NCI-H1436 treated with DMSO at 0.1 percent for 48 hours (cell line): ENCODE measurements around the gene TAB3.

Experiments
- DNase-seq: peaks from one replicate; lab custom pipeline; 2025; lab: John Stamatoyannopoulos, UW

Gene TAB3

DNA sequence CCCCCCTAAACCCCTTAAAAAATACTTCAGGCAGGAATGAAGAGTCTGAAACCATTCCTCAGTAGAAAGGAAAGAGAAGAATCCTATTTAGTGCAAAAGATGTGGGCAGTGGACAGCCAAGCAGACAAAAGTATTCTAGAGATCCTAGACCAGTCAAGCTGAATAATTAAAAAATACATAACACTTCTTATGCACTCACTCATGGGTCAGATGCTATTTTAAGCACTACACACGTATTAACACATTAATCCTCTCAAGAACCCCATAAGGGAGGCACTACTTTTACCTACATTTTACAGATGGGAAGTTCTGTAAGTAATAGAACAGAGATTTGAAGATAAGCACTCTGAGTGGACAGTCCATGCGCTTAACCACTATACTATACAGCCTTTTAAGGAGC is 5.9 kb downstream of the TAB3 start:
- DNase-seq, result no peak

DNA sequence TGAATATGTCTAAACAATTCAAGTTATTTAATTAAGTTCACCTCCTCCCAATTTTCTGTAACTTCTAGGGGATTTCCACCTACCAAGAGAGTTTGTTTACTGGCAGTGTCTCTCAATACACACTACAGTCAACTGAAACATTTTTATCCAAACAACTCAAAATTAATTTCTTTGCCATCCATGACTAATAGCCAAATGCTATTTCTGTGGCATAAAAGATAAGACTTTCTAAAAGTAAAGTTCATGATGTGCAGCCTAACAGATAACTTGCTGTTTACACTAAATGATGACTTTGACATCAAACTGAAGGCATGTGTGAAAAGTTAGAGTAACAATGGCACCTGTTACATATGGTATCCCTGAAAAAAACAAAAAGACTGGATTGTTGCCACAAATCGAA is 7.3 kb downstream of the TAB3 start:
- no peak for DNase-seq

DNA sequence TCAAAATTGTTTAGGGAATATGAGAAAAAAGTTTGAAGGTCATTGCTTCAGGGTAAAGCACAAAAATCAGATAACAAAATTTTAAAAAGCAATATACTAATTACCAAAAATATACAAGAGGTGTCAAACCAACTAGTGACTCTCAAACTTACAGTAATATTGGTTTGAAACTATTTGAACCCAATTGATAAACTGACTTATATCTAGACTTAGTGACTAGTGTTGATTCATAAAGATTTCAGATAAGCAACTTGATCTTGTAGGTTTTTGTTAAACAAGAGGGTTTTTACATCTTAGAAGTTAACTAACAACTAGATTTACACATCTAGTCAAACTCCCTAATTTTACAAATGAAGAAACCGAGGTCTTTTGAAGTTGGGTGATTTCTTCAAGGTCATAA is 7.7 kb downstream of the TAB3 start:
- DNase-seq, result no peak

DNA sequence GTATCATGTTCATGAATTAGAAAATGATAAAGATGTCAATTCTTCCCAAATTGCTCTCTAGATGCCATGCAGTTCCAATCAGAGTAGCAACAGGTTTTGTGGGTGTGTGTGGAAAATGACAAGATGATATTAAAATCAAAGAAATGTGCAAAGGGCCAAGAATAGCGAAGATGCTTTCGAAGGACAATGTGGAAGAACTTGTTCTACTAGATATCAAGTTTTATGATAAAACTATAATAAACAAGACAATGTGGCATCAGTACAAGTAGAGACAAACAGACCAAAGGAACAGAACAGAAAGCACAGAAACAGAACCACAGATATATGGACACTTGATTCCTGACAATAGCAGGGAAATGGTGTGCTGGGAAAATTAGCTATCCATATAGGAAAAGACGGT is 9.0 kb downstream of the TAB3 start:
- no peak for DNase-seq

DNA sequence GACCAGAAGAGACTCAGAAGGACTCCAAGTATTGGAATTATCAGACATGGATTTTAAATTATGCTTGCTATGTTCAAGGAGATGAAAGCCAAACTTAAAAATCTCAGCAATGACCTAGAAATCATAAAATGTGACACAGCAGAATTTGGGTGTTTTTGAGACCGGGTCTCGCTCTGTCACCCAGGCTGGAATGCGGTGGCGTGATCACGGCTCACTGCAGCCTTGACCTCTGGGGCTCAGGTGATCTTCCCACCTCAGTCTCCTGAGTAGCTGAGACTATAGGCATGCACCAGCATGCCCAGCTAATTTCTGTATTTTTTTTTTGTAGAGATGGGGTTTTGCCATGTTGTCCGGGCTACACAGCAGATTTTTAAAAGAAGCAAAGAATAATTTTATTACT is 12.7 kb downstream of the TAB3 start:
- no peak for DNase-seq

DNA sequence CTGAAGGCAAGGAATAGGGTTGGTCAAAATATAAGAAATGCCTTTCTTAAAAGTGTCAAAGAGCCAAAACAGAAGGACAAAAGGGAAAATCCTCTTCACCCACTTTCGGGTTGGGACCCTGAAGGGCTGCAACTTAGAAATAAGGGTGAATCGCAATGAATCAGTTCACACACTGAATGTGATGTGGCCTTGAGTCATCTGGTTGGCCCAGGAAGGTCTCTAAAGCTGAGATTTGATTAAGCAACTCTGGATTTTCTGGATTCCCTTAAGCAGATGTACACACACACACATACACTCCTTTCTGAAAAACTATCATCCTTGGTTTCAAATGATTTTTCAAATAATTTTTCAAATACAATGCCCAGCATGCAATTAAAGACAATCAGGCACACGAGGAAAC is 13.1 kb downstream of the TAB3 start:
- no peak for DNase-seq

DNA sequence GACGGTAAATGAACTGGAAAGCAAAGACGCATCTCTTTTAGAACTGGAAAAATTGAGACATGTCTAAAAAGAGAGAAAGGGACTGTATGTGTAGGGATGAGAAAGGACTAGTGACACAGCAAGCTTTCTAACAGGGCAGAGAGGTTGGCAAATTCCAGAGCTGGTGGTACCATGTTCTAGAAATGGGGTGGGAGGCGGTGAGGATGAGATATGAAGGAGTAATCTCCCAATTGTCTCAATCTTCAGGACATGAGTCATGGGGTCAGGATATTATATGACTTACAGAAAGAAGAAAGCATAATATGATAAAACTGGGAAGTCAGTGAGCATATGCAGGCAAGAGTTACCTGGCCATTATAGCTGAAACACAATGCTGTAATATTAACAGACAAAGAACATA is 14.2 kb downstream of the TAB3 start:
- no peak for DNase-seq

DNA sequence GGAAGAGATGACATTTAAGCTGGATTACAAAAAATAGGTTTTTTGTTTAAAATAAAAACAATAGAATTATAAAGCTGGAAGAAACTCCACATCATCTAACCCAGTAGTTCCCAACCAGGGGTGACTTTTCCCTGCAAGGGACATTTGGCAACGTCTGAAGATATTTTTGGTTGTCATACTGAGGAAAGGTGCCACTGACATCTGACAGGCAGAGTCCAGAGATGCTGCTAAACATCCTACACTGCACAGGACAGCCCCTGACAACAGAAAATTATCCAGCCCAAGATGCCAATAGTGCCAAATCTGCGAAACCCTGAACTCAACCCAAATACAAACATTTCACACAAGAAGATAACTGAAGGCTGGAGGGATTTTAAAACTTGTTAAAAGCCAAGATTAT is 18.5 kb downstream of the TAB3 start:
- no peak for DNase-seq

DNA sequence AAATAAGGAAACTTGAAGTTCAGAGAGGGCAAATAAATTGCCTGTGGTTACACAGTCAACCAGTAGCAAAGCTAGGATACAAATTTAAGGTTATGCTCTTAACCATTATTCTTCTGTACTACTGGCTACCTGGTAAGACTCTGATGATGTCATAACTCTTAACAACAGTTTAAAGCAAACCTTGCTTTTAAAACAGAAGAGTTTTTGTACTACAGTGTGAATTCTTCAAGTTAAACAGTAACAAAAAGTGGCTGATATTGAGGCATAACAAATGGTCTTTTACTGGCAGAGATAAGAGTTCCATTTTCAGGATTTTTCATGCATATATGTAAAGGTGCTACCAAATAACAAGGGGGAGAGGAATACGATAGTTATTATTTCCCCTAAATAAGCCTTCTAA is 23.4 kb downstream of the TAB3 start:
- no peak for DNase-seq

DNA sequence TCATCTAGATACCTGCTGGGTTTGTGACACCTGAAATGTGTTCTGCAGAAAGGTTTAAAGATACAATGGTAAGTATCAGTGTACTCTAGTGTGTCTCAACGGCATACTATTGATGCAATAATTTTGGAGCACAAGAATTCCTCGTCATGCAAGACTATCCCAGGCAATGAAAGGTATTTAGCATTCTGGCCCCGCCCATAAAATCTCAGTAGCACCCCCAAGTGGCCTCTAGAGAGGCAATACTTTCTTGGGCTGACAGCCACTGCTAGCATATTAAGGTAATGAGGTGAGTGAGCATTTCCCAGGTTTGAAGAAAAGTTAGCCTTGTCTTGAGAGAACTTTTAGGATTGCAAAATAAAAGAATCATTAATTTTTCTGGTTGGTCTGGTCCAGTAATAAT is 24.0 kb downstream of the TAB3 start:
- DNase-seq, result no peak

DNA sequence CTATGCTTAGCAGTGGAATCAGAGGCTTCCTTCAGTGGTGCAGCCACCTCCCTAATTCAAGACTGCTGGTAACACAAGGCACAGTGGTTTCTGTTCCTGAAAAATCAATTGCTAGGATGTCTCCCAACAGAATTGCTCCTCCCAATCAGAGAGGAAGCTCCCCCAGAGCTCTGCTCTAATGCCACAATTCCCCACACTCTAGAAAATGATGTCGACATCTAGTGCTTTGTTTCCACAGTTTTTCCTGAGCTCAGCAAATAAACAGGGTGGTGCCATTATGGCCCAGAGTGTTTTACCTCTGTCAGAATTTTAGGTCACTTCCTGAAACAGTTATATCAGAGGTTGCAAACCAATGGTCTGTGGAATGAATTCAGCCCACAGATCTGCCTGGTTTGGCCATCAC is 24.7 kb downstream of the TAB3 start:
- no peak for DNase-seq

DNA sequence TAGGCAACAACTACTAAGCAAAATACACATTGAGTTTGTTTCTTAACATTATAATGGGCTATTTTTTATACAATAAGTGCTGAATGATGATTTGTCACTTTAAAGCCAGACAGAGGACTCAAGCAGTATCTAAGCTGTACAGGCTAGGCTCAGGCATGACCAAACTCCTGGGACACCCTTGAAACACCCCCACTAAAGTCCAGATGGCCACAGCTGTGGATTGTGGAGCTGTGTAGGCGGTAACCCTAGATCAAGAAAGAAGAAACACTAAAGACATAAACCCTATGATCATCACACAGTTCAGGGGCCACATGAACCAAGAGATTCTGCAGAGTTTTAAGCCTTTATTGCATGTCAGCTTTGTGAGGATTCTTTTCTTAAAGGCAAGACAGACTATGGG is 25.1 kb downstream of the TAB3 start:
- no peak for DNase-seq

DNA sequence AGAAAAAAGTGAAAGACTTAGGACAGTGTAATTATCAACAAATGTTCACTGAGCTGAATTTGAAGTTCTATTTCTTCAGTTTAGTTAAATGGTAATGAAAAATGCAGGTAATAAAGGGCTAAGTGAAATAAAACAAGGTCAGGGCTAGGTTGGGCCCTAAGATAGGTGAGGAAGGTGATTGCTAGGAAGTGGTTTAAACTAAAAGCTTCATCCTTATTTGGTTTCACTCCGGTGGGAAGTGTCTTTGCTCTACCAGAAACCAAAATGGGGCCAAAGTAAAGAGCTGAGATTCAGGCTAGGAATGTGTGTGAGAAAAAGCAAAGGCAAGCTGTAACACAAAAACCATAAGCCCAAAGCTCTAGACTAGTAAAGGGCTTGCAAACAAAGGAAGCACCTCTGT is 31.0 kb downstream of the TAB3 start:
- DNase-seq, result no peak

DNA sequence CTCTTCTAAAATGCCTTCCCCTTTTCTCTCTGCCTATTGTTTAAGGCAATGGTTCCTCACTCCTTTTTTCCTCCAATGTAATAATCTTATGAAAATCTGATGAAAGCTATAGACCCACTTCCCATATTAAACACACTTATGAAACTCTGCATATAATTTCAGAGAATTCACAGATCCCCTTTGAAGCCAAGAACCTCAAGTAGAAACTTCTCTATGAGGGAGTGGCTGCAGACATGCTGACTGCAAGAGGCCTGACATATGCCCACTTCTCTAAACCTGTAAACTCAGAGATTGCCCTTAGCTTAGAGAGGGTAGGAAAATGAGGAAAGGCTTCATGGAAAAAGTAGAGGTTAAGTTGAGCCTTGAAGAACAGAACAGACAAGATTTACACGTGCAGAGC is 37.6 kb downstream of the TAB3 start:
- DNase-seq, result no peak

DNA sequence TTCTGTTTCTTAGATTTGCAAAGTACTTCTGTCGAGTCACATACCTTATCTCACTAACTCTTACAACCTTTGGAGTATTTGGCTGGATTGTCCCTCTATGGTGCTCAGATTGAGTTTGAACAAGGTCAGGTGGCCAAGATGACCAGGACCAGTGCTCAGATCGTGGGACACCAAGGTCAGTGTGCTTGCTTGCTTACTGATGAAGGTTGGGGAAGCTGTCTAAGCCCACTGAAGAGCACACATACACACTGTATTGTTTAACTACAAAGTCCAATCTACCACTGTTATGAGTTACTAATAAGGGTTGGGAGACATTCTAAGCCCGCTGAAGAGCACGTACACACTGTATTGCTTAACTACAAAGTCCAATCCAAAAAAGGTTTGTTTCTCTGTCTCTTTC is 53.7 kb downstream of the TAB3 start:
- DNase-seq, result no peak

DNA sequence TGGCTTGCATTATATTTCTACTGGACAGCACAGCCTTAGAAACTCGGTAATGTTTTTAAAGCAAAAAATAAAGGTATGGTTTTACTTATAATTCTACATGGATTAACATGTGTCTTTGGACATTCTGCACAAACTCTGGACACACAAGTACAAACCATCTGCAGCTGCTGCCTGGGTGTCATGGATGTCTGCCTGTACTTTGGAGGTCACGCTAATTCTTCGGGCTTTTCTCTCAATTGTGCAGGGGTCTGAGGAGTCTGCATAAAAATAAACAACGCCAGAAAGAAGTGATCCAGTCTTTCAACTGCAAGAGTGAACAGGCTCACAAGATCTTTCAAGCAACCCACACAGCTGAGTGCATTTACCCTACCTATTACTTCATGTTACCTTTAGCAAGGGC is 55.2 kb downstream of the TAB3 start:
- DNase-seq, result no peak

DNA sequence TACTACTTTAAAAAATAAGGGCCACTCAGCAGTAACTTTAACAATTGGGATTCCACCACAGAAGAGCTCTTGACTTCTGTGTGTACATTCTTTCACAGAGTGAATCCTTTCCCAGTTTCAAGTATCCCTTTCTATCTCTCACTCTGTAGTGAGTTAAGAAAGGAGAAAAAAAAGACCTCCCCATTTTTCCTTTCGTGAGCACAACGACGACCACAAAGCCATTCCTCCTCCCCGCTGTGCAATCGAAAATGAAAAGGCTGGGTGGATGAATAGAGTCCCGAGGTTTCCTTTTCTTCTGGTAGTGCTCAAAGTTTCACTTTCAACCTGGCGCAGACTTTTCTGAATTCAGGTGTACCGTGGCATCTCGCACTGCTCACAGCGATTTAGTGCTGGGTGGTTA is 58.0 kb downstream of the TAB3 start:
- no peak for DNase-seq

DNA sequence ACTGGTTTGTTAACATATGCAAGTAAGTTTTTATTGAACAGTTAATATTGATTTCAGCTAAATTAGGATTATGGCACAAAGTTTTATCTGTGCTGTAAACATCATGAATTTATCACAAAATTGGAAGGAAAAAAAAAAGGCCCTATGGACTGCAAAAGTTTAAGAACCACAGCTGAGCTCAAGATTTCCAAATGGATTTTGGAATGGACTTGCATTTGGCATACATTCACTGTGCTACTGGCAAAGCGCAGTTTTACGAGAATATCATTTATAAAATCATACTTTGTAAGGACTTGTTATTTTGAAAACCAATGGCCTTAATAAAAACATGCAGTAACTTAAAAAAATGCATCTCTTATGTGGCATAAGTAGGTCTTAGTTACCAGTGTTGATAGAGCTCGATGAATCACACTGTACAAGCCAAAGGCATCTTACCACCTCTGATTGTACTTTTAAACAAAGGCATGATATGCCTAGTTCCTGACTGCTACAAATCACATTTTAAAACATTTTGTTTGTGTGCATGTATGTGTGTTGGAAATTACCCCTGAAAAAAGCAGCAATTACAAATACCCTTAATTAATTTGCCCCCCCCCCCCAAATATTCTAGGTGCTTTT is 58.6 kb downstream of the TAB3 start:
- DNase-seq, result no peak

DNA sequence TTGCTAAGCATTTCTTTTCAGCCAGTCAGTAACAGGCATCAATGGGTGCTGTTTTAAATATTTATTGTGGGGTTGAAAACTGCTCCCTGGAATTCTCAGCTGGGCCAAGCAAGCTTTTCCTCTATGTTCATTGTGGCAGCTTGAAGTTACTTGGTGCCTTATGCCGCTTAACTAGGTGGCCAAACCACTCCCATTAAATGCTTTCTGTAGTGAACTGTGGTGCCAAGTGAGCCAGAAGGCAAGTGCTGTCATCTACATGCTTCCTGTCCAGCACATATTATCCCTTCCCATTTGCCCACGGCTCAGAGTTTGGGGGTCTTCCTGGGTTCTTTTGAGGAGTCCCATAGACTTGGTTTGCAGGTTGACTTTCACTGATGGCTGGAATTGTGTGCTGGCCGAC is 64.8 kb downstream of the TAB3 start:
- no peak for DNase-seq

DNA sequence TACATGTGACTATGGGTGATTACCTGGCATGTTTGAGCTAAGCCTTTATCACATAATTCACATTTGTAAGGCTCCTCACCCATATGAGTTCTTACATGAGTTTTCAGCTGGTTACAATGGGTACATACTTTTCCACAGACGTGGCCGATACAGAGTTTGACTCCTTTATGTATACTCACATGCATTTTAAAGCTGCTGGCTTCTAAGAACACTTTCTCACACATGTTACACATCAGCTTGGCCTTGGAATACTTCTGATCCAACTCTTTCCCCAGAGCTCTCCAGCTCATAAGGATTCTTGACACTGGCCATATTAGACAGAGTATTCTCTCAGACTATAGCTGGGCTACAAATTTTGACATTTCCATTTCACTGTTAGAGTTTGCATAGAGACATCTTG is 66.3 kb downstream of the TAB3 start:
- no peak for DNase-seq

DNA sequence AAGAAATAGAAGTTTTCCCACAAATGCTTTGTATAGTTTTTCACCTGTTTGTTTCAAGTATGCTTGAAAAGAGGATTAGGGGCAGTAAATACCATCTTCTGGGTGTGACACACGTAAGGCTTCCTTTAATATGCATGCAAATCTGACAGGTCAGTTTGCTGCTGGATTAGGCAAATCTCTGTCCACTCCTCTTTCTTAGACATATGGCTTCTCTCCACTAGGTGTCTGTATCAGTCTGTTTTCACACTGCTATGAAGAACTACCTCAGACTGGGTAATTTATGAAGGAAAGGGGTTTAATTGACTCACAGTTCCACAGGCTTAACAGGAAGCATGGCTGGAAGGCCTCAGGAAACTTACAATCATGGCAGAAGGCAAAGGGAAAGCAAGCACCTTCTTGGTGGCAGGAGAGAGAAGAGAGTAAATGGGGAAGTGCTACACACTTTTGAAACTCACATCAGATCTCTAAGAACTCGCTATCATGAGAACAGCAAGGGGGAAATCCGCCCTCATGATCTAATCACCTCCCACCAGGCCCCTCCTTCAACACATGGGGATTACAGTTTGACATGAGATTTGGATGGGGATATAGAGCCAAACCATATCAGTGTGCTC is 66.9 kb downstream of the TAB3 start:
- no peak for DNase-seq

DNA sequence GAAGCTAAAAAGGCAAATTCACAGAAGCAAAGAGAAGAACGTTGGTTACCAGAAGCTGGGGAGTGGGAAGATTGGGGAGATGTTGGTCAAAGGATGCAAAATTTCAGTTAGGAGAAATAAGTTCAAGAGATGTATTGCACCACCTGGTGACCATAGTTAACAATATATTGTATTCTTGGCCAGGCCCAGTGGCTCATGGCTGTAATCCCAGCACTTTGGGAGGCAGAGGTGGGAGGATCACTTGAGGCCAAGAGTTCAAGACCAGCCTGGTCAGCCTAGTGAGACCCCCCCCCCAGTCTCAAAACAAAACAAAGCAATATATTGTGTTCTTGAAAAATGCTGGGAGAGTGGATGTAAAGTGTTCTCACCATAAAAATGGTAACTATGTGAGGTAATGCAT is 67.9 kb downstream of the TAB3 start:
- no peak for DNase-seq

DNA sequence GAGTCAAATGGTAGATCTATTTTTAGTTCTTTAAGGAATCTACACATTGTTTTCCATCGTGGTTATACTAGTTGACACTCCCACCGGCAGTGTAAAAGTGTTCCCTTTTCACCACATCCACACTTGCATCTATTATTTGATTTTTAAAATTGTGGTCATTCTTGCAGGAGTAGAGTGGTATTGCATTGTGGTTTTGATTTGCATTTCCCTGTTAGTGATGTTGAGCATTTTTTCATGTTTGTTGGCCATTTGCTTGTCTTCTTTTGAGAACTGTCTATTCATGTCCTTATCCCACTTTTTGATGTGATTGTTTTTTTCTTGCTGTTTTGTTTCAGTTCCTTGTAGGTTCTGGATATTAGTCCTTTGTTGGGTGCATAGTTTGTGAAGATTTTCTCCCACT is 70.0 kb downstream of the TAB3 start:
- DNase-seq, result no peak

DNA sequence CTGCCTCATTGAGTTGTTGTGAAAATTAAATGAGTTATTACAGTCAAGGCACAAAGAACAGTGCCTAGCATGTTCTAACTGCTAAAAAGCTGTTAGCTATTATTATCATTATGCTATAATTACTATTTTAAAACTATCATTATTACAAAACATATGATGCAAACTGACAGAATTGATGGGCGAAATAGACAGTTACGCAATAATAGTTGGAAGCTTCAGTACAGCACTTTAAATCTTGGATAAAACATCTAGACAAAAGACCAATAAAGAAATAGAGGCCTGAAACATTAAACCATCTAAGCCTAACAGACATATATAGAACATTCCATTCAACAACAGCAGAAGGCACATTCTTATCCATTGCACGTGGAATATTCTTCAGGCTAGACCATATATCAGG is 73.0 kb downstream of the TAB3 start:
- no peak for DNase-seq

DNA sequence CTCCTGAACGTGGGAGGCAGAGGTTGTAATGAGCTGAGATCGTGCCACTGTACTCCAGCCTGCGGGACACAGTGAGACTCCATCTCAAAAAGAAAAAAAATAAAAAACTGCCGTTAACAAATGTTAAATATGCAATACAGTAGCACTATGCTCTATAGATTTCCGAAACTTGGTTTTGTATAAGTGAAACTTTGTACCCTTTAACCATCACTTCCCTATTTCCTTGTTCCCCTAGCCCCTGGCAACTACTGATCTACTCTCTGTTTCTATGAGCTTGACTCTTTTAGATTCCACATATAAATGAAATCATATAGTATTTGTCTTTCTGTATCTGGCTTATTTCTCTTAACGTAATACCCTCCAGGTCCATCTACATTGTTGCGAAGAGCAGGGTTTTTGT is 74.1 kb downstream of the TAB3 start:
- DNase-seq, result no peak
